Endodermal cell (in vitro differentiated cells): ENCODE data around the gene MYLK3. TPM values are rescaled to one million over a fixed set of nuclear protein-coding genes. Genes with fewer than 3 reads are reported as not detected.
A peak's percentile ranks its signal among the peaks of the same experiment; 100 is the strongest.

ENCODE experiments used
- DNase-seq: peaks from one replicate; pipeline ENCODE4 v3.0.0-alpha.2; 2017
- H3K27ac ChIP-seq: 2 replicates; pipeline ENCODE4 v1.5.1; 2013; ENCODE audit warnings: mild to moderate bottlenecking, low read depth, low read length, moderate library complexity
- H3K27me3 ChIP-seq: 2 replicates; pipeline ENCODE4 v1.6.1; 2013; ENCODE audit warnings: mild to moderate bottlenecking, low read length, moderate library complexity; ENCODE audit not compliant: insufficient read depth, control insufficient read depth, poor library complexity, severe bottlenecking
- H3K36me3 ChIP-seq: 2 replicates; pipeline ENCODE4 v1.7.0; 2013; ENCODE audit warnings: mild to moderate bottlenecking, low read length, moderate library complexity; ENCODE audit not compliant: control insufficient read depth, insufficient read depth
- H3K4me1 ChIP-seq: one replicate; pipeline ENCODE4 v1.7.0; 2013; ENCODE audit warnings: low read length; ENCODE audit not compliant: control insufficient read depth, insufficient read depth
- H3K4me3 ChIP-seq: 2 replicates; pipeline ENCODE4 v1.5.1; 2013; ENCODE audit warnings: mild to moderate bottlenecking, low read length, moderate library complexity
- H3K9ac ChIP-seq: 2 replicates; pipeline ENCODE4 v1.6.1; 2013; ENCODE audit warnings: mild to moderate bottlenecking, low read length, moderate library complexity; ENCODE audit not compliant: poor library complexity, severe bottlenecking; ENCODE audit errors: extremely low read depth
- H3K9me3 ChIP-seq: 2 replicates; pipeline ENCODE4 v1.6.1; 2013; ENCODE audit warnings: mild to moderate bottlenecking, low read length, moderate library complexity; ENCODE audit not compliant: control insufficient read depth
- H3K27ac Mint-ChIP-seq: 2 replicates; pipeline ENCODE4 v1.8.0; 2020; ENCODE audit warnings: mixed read lengths
- H3K27me3 Mint-ChIP-seq: 2 replicates; pipeline ENCODE4 v1.8.0; 2021; ENCODE audit warnings: mild to moderate bottlenecking, mixed read lengths; ENCODE audit not compliant: insufficient read depth
- H3K36me3 Mint-ChIP-seq: 2 replicates; pipeline ENCODE4 v1.8.0; 2020; ENCODE audit warnings: low read depth, mixed read lengths
- H3K4me1 Mint-ChIP-seq: 2 replicates; pipeline ENCODE4 v1.8.0; 2020; ENCODE audit warnings: mixed read lengths
- H3K4me3 Mint-ChIP-seq: 2 replicates; pipeline ENCODE4 v1.8.0; 2020; ENCODE audit warnings: mild to moderate bottlenecking, moderate library complexity, mixed read lengths
- H3K9me3 Mint-ChIP-seq: 2 replicates; pipeline ENCODE4 v1.8.0; 2020; ENCODE audit warnings: mild to moderate bottlenecking, mixed read lengths
- CTCF ChIP-seq: fragments of 200-600 bp; sonication (generic); conservative IDR thresholded peaks from 2 replicates; pipeline ENCODE4 v1.5.0; 2021; ENCODE audit warnings: antibody characterized with exemption, mild to moderate bottlenecking
- WGBS, 2 experiments: methylation state at CpG; one replicate each; pipeline versions ENCODE4 v1.1.5 to v1.1.7; 2013; ENCODE audit warnings: missing lambda C conversion rate in 2 of 2, mixed read lengths in 1 of 2; ENCODE audit not compliant: insufficient coverage in 1 of 2, insufficient read length in 1 of 2; 5-methylcytosine and 5-hydroxymethylcytosine counted together
- total RNA-seq, 2 donors: library from RNA; stranded (reverse); fragmentation: NEBNext Ultra II Directional in 1 of 2; extraction: Animal tissue kit (Norgen Biotek cat#: 25700) in 1 of 2; gene quantifications; 2 replicates in 1 of 2; 3 replicates in 1 of 2; pipeline ENCODE4 v1.2.1, GENCODE V29; 2021

Gene MYLK3
- total RNA-seq, 2 donors from 2014 or later = 2.3 to 4.0 TPM

- peaks cover 41% of the 10 kb centered on the region for H3K9me3 Mint-ChIP-seq
- 89% methylated on average over 1 of the region's 1 CpG; no CpG with 5 or more reads in 1 of the 2 experiments for WGBS, 2 experiments
These were observed 45.7 kb upstream of the MYLK3 start for GRCh38 chr16:46793841-46794240.

GRCh38 chr16:46790599-46791270 lies 42.6 kb upstream of the MYLK3 start:
- no peak for TF ChIP-seq CTCF
- H3K4me3 ChIP-seq = no peak overlapping the region
- no peaks in the 10 kb centered on the region for H3K27me3 Mint-ChIP-seq
- peaks cover 23% of the 10 kb centered on the region for H3K36me3 Mint-ChIP-seq
- H3K9me3 Mint-ChIP-seq = peaks cover 49% of the 10 kb centered on the region
- peak overlapping the region; percentile 85 for H3K27ac Mint-ChIP-seq
- DNase-seq = no peak
- H3K4me1 ChIP-seq = no peaks in the 10 kb centered on the region
- no peaks in the 10 kb centered on the region for H3K27me3 ChIP-seq
- peaks cover 45% of the 10 kb centered on the region for H3K9me3 ChIP-seq
- 82 to 93% methylated on average over 6 to 8 of the region's 8 CpGs for WGBS, 2 experiments
- no peak overlapping the region for H3K9ac ChIP-seq
- peaks cover 5% of the 10 kb centered on the region for H3K36me3 ChIP-seq
- no peak overlapping the region for H3K27ac ChIP-seq
- peaks cover 11% of the 10 kb centered on the region for H3K4me1 Mint-ChIP-seq
- peak overlapping the region; percentile 61 for H3K4me3 Mint-ChIP-seq

More at GRCh38 chr16:46793841-46794240, 45.7 kb upstream of the MYLK3 start:
- Histone ChIP-seq H3K4me3 (no peak overlapping the region), H3K4me1 (no peaks in the 10 kb centered on the region), H3K27ac (no peak overlapping the region), H3K36me3 (peaks cover 21% of the 10 kb centered on the region), H3K9ac (no peak overlapping the region), H3K9me3 (peaks cover 51% of the 10 kb centered on the region), H3K27me3 (no peaks in the 10 kb centered on the region)
- Mint-ChIP-seq H3K4me3 (no peak overlapping the region), H3K27me3 (no peaks in the 10 kb centered on the region), H3K27ac (no peak overlapping the region), H3K4me1 (peaks cover 11% of the 10 kb centered on the region), H3K36me3 (peaks cover 30% of the 10 kb centered on the region)
- TF ChIP-seq CTCF = no peak
- DNase-seq = no peak

GRCh38 chr16:46789499-46790414 lies 41.6 kb upstream of the MYLK3 start:
- DNase-seq = peak; percentile 94
- no peak overlapping the region for H3K27ac ChIP-seq
- peaks cover 42% of the 10 kb centered on the region for H3K9me3 Mint-ChIP-seq
- H3K36me3 Mint-ChIP-seq = peaks cover 13% of the 10 kb centered on the region
- peak overlapping the region; percentile 85 for H3K27ac Mint-ChIP-seq
- H3K9ac ChIP-seq = no peak overlapping the region
- H3K27me3 Mint-ChIP-seq = no peaks in the 10 kb centered on the region
- H3K4me1 ChIP-seq = peaks cover 7% of the 10 kb centered on the region
- no peak overlapping the region for H3K4me3 ChIP-seq
- peak overlapping the region; percentile 61 for H3K4me3 Mint-ChIP-seq
- TF ChIP-seq CTCF = no peak
- H3K27me3 ChIP-seq = no peaks in the 10 kb centered on the region
- H3K9me3 ChIP-seq = peaks cover 35% of the 10 kb centered on the region
- H3K36me3 ChIP-seq = peaks cover 5% of the 10 kb centered on the region
- WGBS, 2 experiments = 65% methylated on average over 28 to 37 of the region's 43 CpGs
- peaks cover 19% of the 10 kb centered on the region for H3K4me1 Mint-ChIP-seq
